ENCODE measurements around the gene GAS2L1.

GAS2L1 gene

GRCh38 chr22:29266564-29267461 is 39.6 kb upstream of the GAS2L1 start:
- Histone ChIP-seq H3K27ac (peak overlapping the region; percentile 99), H3K9ac (no peak overlapping the region)

GRCh38 chr22:29267462-29267857 is 39.0 kb upstream of the GAS2L1 start:
- peaks cover 25% of the 10 kb centered on the region for H3K79me2 ChIP-seq
- H3K27me3 ChIP-seq (ENCODE audit: control insufficient read depth, insufficient read depth, low read length): no peaks in the 10 kb centered on the region
- peak overlapping the region; percentile 92 for H2AFZ ChIP-seq
- TF ChIP-seq CTCF (IDR thresholded peaks at IDR 0.05): no peak
- no peaks in the 10 kb centered on the region for H3K36me3 ChIP-seq (ENCODE audit: control insufficient read depth, insufficient read depth, low read length)
- peak overlapping the region; percentile 94 for H3K4me3 ChIP-seq (ENCODE audit: low read depth, low read length)
- H3K9me3 ChIP-seq (ENCODE audit: control insufficient read depth, low read length): no peaks in the 10 kb centered on the region
- H3K4me2 ChIP-seq (ENCODE audit: low read length): peak overlapping the region; percentile 92
- H3K4me1 ChIP-seq: peaks cover 7% of the 10 kb centered on the region
- H3K27ac ChIP-seq: peak overlapping the region; percentile 99
- peak overlapping the region; percentile 92 for H3K9ac ChIP-seq

More at GRCh38 chr22:29266564-29267461, 39.6 kb upstream of the GAS2L1 start:
- Histone ChIP-seq H3K4me1 (peaks cover 7% of the 10 kb centered on the region), H3K4me3 (ENCODE audit: low read depth, low read length) (peak overlapping the region; percentile 94), H3K79me2 (peaks cover 22% of the 10 kb centered on the region), H3K27me3 (ENCODE audit: control insufficient read depth, insufficient read depth, low read length) (no peaks in the 10 kb centered on the region), H3K4me2 (ENCODE audit: low read length) (peak overlapping the region; percentile 92), H3K9me3 (ENCODE audit: control insufficient read depth, low read length) (no peaks in the 10 kb centered on the region), H2AFZ (peak overlapping the region; percentile 92), H3K36me3 (ENCODE audit: control insufficient read depth, insufficient read depth, low read length) (no peaks in the 10 kb centered on the region)
- no peak for TF ChIP-seq CTCF (IDR thresholded peaks at IDR 0.05)

GRCh38 chr22:29267858-29268510 is 38.5 kb upstream of the GAS2L1 start, which contains the start of the genes EWSR1 and RHBDD3:
Gene EWSR1 (plus strand): TSS chr22:29268268. CDS start chr22:29268337, 69 bp downstream.
Gene RHBDD3 (minus strand): TSS chr22:29267981. CDS start chr22:29265626, 2,355 bp downstream.
- Histone ChIP-seq H2AFZ (peak within 1 kb of the TSS; percentile 92), H3K9ac (peak within 1 kb of the TSS; percentile 92), H3K36me3 (ENCODE audit: control insufficient read depth, insufficient read depth, low read length) (no peaks in the 10 kb centered on the region), H3K4me1 (peaks cover 7% of the 10 kb centered on the region), H3K9me3 (ENCODE audit: control insufficient read depth, low read length) (no peaks in the 10 kb centered on the region), H3K27ac (peak within 1 kb of the TSS; percentile 99), H3K4me2 (ENCODE audit: low read length) (peak within 1 kb of the TSS; percentile 92), H3K79me2 (peaks cover 27% of the 10 kb centered on the region), H3K4me3 (ENCODE audit: low read depth, low read length) (peak within 1 kb of the TSS; percentile 94), H3K27me3 (ENCODE audit: control insufficient read depth, insufficient read depth, low read length) (no peaks in the 10 kb centered on the region)
- TF ChIP-seq CTCF (IDR thresholded peaks at IDR 0.05): peak; percentile 5

GRCh38 chr22:29268511-29269229 is 37.8 kb upstream of the GAS2L1 start:
- Histone ChIP-seq H2AFZ (peak overlapping the region; percentile 92), H3K4me3 (ENCODE audit: low read depth, low read length) (peak overlapping the region; percentile 94), H3K9ac (peak overlapping the region; percentile 92), H3K9me3 (ENCODE audit: control insufficient read depth, low read length) (no peaks in the 10 kb centered on the region), H3K27ac (peak overlapping the region; percentile 99), H3K79me2 (peaks cover 33% of the 10 kb centered on the region), H3K36me3 (ENCODE audit: control insufficient read depth, insufficient read depth, low read length) (no peaks in the 10 kb centered on the region), H3K4me1 (peaks cover 7% of the 10 kb centered on the region), H3K27me3 (ENCODE audit: control insufficient read depth, insufficient read depth, low read length) (no peaks in the 10 kb centered on the region), H3K4me2 (ENCODE audit: low read length) (peak overlapping the region; percentile 92)
- TF ChIP-seq CTCF (IDR thresholded peaks at IDR 0.05): no peak
